HepG2 (cell line): Measurements from ENCODE around the gene GJB1. TPM values are rescaled to one million over a fixed set of nuclear protein-coding genes. Genes with fewer than 3 reads are reported as not detected.

ENCODE experiments used
- AKAP8 ChIP-seq: sonication (generic); formaldehyde crosslinking; IDR thresholded peaks from 2 replicates; pipeline ENCODE4 v1.5.1; 2020; ENCODE audit warnings: mild to moderate bottlenecking, missing genetic modification reagents
- ARNT ChIP-seq: fragments of 450-650 bp; IDR thresholded peaks from 2 replicates; pipeline ENCODE4 v1.6.1; 2017
- ATF1 ChIP-seq: IDR thresholded peaks from 2 replicates; pipeline ENCODE4 v1.6.1; 2016; ENCODE audit warnings: mild to moderate bottlenecking, control low read depth
- FOXO1 ChIP-seq: sonication (generic); formaldehyde crosslinking; IDR thresholded peaks from 2 replicates; pipeline ENCODE4 v1.4.0; 2020; ENCODE audit warnings: missing genetic modification reagents
- IKZF1 ChIP-seq: fragments of 450-650 bp; IDR thresholded peaks from 2 replicates; pipeline ENCODE4 v1.7.1; 2016
- KLF6 ChIP-seq: IDR thresholded peaks from 2 replicates; pipeline ENCODE4 v1.8.0; 2016; ENCODE audit warnings: missing biosample characterization, missing genetic modification reagents
- NFKB2 ChIP-seq: sonication (generic); formaldehyde crosslinking; IDR thresholded peaks from 2 replicates; pipeline ENCODE4 v1.4.0; 2020; ENCODE audit warnings: missing genetic modification reagents, borderline replicate concordance
- NONO ChIP-seq, 2 experiments: fragments of 450-650 bp in 1 of 2; sonication (generic) in 1 of 2; formaldehyde crosslinking in 1 of 2; IDR thresholded peaks in 1 of 2; conservative IDR thresholded peaks in 1 of 2; 2 replicates each; pipeline versions ENCODE4 v1.6.1 to v1.8.0; 2017 to 2022; ENCODE audit warnings: mild to moderate bottlenecking in 1 of 2, missing genetic modification reagents in 1 of 2, moderate library complexity in 1 of 2
- PHB2 ChIP-seq: fragments of 450-650 bp; IDR thresholded peaks from 2 replicates; pipeline ENCODE4 v1.6.1; 2018; ENCODE audit not compliant: partially characterized antibody
- RBM39 ChIP-seq: fragments of 200-400 bp; formaldehyde crosslinking; IDR thresholded peaks from one replicate; pipeline ENCODE4 v1.6.1; 2018; ENCODE audit warnings: antibody characterized with exemption, mild to moderate bottlenecking, low read depth, low read length; ENCODE audit not compliant: poor library complexity, severe bottlenecking
- REXO4 ChIP-seq: sonication (generic); formaldehyde crosslinking; IDR thresholded peaks from 2 replicates; pipeline ENCODE4 v1.8.0; 2022; ENCODE audit warnings: missing genetic modification reagents, mild to moderate bottlenecking, borderline replicate concordance
- SAP130 ChIP-seq: IDR thresholded peaks from 2 replicates; pipeline ENCODE4 v1.6.1; 2016; ENCODE audit warnings: low read depth
- SNAPC2 ChIP-seq: sonication (generic); formaldehyde crosslinking; IDR thresholded peaks from 2 replicates; pipeline ENCODE4 v1.8.1; 2022; ENCODE audit warnings: mild to moderate bottlenecking, missing genetic modification reagents
- ZFP36L2 ChIP-seq: sonication (generic); formaldehyde crosslinking; IDR thresholded peaks from 2 replicates; pipeline ENCODE4 v1.4.0; 2020; ENCODE audit warnings: missing genetic modification reagents
- ZNF547 ChIP-seq: sonication (generic); formaldehyde crosslinking; IDR thresholded peaks from 2 replicates; pipeline ENCODE4 v1.5.1; 2020; ENCODE audit warnings: mild to moderate bottlenecking, missing genetic modification reagents
- ZNF678 ChIP-seq: sonication (generic); formaldehyde crosslinking; IDR thresholded peaks from 2 replicates; pipeline ENCODE4 v1.4.0; 2020; ENCODE audit warnings: mild to moderate bottlenecking, missing genetic modification reagents
- ZNF781 ChIP-seq: sonication (generic); formaldehyde crosslinking; IDR thresholded peaks from 2 replicates; pipeline ENCODE4 v1.5.1; 2020; ENCODE audit warnings: borderline replicate concordance, mild to moderate bottlenecking, missing genetic modification reagents; ENCODE audit errors: not compliant biosample characterization
- ZNF782 ChIP-seq: sonication (generic); formaldehyde crosslinking; IDR thresholded peaks from 2 replicates; pipeline ENCODE4 v1.4.0; 2020; ENCODE audit warnings: missing genetic modification reagents, mild to moderate bottlenecking, borderline replicate concordance
- polyA plus RNA-seq, 8 experiments: library from polyadenylated mRNA; depleted of rRNA in 3 of 8; stranded (reverse) in 7 of 8; unstranded in 1 of 8; fragments of >200 nt; fragmentation: Illumina TruSeq in 4 of 8; extraction: Trizol in 4 of 8; gene quantifications; 2 replicates each; pipeline versions ENCODE4 v1.2.1 to v1.2.3, GENCODE V29; 2011 to 2016; ENCODE audit warnings: low read depth in 4 of 8, missing spikeins in 1 of 8, mixed read lengths in 1 of 8; ENCODE audit not compliant: insufficient read depth in 1 of 8
- total RNA-seq, 5 experiments: library from RNA; depleted of rRNA; stranded (reverse); fragments of >200 nt; fragmentation: Illumina TruSeq; extraction: Trizol; gene quantifications; 2 replicates each; pipeline ENCODE4 v1.2.3, GENCODE V29; 2016; ENCODE audit warnings: low read depth in 1 of 5
- TF ChIP-seq, protein P1 (sequence below): IDR thresholded peaks from 2 replicates; pipeline ENCODE4 v1.6.1; 2016; ENCODE audit warnings: missing compliant biosample characterization, missing genetic modification reagents, borderline replicate concordance
- TF ChIP-seq, protein P2 (sequence below): conservative IDR thresholded peaks from 2 replicates; pipeline ENCODE4 v1.6.1; 2018; ENCODE audit warnings: missing genetic modification reagents
- TF ChIP-seq, protein P3 (sequence below): sonication (generic); formaldehyde crosslinking; IDR thresholded peaks from 2 replicates; pipeline ENCODE4 v1.8.1; 2023; ENCODE audit warnings: mild to moderate bottlenecking, moderate library complexity, missing genetic modification reagents
- TF ChIP-seq, protein P4 (sequence below): sonication (generic); formaldehyde crosslinking; IDR thresholded peaks from 2 replicates; pipeline ENCODE4 v1.8.0; 2023; ENCODE audit warnings: mild to moderate bottlenecking, missing genetic modification reagents
- TF ChIP-seq, protein P5 (sequence below): sonication (generic); formaldehyde crosslinking; IDR thresholded peaks from 2 replicates; pipeline ENCODE4 v1.4.0; 2020; ENCODE audit warnings: mild to moderate bottlenecking, missing genetic modification reagents

GJB1 gene
- total and polyA plus RNA-seq, 2 of the 13 experiments (the other 11 are each of a cell fraction or from before 2014, with no cell fraction given): 111 to 161 TPM

DNA sequence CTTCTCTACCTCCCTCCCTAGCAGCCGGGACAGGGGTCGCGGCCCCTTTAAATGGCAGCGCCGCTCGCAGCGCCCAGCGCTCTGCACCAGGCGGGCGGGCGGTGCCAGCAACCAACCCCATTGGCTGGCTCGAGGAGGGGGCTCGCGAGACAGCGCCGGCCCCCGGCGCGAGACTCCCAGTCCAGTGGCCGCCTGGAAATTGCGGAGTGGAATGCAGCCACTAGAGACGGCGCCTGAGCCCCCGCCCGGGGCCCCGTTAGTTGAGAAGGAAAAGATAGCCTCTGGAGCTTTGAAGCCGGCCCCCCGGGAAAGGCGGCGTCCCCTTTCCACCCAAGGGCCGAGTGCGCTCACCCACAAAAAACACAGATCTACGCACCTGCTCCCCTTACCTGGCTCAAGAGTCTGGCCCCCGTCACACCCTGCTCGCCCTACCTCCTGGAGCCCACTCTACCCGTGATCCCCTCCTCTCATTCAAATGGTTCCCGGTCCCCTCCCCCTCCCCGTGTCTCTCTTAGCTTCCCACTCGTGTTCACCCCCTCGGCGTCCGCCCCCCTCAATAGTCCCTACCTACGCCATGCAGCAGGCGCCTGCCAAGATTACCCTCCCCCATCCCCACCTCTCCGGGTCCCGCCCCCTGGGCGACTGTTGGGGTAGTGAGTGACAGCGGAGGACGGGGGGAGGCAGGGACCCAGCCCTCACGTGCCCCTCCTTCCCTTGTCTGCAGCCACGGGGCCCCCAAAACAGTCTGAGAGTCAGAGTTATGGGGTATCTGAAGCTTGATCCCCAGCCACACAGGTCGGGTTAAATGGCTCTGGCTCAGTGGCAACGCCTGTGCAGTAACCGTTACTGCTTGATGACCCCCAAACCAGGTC, 31.3 kb downstream of the GJB1 start, which contains the start of gene ZMYM3 (continued):
- TF ChIP-seq ZFP36L2 (CRISPR knock-in tag) (no peak), ATF1 (no peak), SNAPC2 (CRISPR knock-in tag) (no peak), PHB2 (no peak), IKZF1 (no peak), ZNF547 (no peak), FOXO1 (CRISPR knock-in tag) (no peak), SAP130 (CRISPR knock-in tag) (peak; percentile 29; the same call in 1 of the 2 replicates), AKAP8 (CRISPR knock-in tag) (no peak), KLF6 (CRISPR knock-in tag) (no peak), REXO4 (CRISPR knock-in tag) (no peak), ZNF782 (CRISPR knock-in tag) (no peak), NONO (IDR thresholded peaks at IDR 0.05) (no peak), NONO (CRISPR knock-in tag; conservative IDR thresholded peaks at IDR 0.05) (no peak), ZNF781 (no peak), ARNT (no peak), ZNF678 (CRISPR knock-in tag) (no peak), RBM39 (peak; percentile 36), NFKB2 (CRISPR knock-in tag) (no peak)
- TF ChIP-seq, protein P1, sequence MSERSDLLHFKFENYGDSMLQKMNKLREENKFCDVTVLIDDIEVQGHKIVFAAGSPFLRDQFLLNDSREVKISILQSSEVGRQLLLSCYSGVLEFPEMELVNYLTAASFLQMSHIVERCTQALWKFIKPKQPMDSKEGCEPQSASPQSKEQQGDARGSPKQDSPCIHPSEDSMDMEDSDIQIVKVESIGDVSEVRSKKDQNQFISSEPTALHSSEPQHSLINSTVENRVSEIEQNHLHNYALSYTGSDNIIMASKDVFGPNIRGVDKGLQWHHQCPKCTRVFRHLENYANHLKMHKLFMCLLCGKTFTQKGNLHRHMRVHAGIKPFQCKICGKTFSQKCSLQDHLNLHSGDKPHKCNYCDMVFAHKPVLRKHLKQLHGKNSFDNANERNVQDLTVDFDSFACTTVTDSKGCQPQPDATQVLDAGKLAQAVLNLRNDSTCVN (CRISPR knock-in tag): no peak
- TF ChIP-seq, protein P2, sequence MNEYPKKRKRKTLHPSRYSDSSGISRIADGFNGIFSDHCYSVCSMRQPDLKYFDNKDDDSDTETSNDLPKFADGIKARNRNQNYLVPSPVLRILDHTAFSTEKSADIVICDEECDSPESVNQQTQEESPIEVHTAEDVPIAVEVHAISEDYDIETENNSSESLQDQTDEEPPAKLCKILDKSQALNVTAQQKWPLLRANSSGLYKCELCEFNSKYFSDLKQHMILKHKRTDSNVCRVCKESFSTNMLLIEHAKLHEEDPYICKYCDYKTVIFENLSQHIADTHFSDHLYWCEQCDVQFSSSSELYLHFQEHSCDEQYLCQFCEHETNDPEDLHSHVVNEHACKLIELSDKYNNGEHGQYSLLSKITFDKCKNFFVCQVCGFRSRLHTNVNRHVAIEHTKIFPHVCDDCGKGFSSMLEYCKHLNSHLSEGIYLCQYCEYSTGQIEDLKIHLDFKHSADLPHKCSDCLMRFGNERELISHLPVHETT (CRISPR knock-in tag): no peak
- TF ChIP-seq, protein P3, sequence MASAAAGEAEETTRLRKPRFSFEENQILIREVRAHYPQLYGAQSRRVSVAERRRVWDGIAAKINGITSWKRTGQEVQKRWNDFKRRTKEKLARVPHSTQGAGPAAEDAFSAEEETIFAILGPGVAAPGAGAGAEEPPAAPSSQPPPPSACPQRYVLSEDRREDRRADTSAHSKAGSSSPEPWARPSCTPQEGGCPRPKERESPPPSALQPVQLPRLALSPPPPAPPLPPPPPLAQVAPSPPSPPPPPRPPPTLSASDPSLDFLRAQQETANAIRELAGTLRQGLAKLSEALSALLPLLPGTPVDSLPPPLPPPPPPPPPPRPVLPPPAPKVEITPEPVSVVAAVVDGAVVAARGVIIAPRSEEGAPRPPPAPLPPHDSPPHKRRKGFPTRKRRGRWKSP: peak; percentile 83
- TF ChIP-seq, protein P4, sequence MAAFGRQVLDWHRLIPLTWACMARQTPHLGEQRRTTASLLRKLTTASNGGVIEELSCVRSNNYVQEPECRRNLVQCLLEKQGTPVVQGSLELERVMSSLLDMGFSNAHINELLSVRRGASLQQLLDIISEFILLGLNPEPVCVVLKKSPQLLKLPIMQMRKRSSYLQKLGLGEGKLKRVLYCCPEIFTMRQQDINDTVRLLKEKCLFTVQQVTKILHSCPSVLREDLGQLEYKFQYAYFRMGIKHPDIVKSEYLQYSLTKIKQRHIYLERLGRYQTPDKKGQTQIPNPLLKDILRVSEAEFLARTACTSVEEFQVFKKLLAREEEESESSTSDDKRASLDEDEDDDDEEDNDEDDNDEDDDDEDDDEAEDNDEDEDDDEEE (CRISPR knock-in tag): no peak
- TF ChIP-seq, protein P5, sequence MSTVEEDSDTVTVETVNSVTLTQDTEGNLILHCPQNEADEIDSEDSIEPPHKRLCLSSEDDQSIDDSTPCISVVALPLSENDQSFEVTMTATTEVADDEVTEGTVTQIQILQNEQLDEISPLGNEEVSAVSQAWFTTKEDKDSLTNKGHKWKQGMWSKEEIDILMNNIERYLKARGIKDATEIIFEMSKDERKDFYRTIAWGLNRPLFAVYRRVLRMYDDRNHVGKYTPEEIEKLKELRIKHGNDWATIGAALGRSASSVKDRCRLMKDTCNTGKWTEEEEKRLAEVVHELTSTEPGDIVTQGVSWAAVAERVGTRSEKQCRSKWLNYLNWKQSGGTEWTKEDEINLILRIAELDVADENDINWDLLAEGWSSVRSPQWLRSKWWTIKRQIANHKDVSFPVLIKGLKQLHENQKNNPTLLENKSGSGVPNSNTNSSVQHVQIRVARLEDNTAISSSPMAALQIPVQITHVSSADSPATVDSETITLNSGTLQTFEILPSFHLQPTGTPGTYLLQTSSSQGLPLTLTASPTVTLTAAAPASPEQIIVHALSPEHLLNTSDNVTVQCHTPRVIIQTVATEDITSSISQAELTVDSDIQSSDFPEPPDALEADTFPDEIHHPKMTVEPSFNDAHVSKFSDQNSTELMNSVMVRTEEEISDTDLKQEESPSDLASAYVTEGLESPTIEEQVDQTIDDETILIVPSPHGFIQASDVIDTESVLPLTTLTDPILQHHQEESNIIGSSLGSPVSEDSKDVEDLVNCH: no peak
